ENCODE results near the gene THUMPD3. TPM values are rescaled to one million over a fixed set of nuclear protein-coding genes. Genes with fewer than 3 reads are reported as not detected.

THUMPD3 gene
- total RNA-seq, 1 experiment from 2014 or later, result 58.4 TPM

GRCh38 chr3:9379327-9379726, 16.5 kb downstream of the THUMPD3 start:
- Histone ChIP-seq H3T11ph (ENCODE audit: low read length) (no peak overlapping the region), H3K14ac (ENCODE audit: insufficient read depth, low read length) (no peak overlapping the region), H3K27me3 (ENCODE audit: insufficient read depth, low read length) (no peaks in the 10 kb centered on the region), H3K4me1 (ENCODE audit: insufficient read depth, low read length) (no peaks in the 10 kb centered on the region), H2BK5ac (ENCODE audit: insufficient read length, low read length) (no peak overlapping the region), H2BK15ac (ENCODE audit: low read depth, low read length) (no peak overlapping the region), H3K27ac (ENCODE audit: insufficient read length, low read depth, low read length) (no peak overlapping the region), H2BK20ac (ENCODE audit: low read depth, low read length, poor library complexity, severe bottlenecking) (no peak overlapping the region), H3K9me3 (ENCODE audit: control insufficient read depth, low read depth, low read length) (no peaks in the 10 kb centered on the region), H2BK12ac (ENCODE audit: insufficient read length, low read depth, low read length) (no peak overlapping the region), H3K23ac (ENCODE audit: insufficient read length, low read depth, low read length) (no peak overlapping the region), H2BK120ac (ENCODE audit: low read depth, low read length, poor library complexity, severe bottlenecking) (no peak overlapping the region), H3K4ac (ENCODE audit: low read depth, low read length) (no peak overlapping the region), H2AFZ (ENCODE audit: low read length) (no peak overlapping the region), H4K5ac (ENCODE audit: insufficient read length, low read depth, low read length) (no peak overlapping the region), H4K91ac (ENCODE audit: insufficient read length, low read depth, low read length) (no peak overlapping the region), H4K20me1 (ENCODE audit: control insufficient read depth, insufficient read depth, insufficient read length) (no peaks in the 10 kb centered on the region), H3K23me2 (ENCODE audit: insufficient read length, low read depth, low read length, poor library complexity, severe bottlenecking) (no peaks in the 10 kb centered on the region), H3K79me2 (ENCODE audit: insufficient read depth, low read length) (no peaks in the 10 kb centered on the region), H3K4me2 (ENCODE audit: insufficient read depth, insufficient read length, low read length) (no peak overlapping the region), H4K8ac (replicated peaks; ENCODE audit: insufficient read length, low read depth, low read length) (no peak overlapping the region), H3K18ac (ENCODE audit: insufficient read length, low read depth, low read length) (no peak overlapping the region), H3K56ac (ENCODE audit: insufficient read length, low read depth, low read length) (no peak overlapping the region), H3K9ac (ENCODE audit: extremely low read depth, insufficient read length, low read length) (no peak overlapping the region), H3K79me1 (ENCODE audit: insufficient read depth, low read depth, low read length, poor library complexity, severe bottlenecking) (no peaks in the 10 kb centered on the region), H2AK5ac (ENCODE audit: insufficient read length, low read length) (no peak overlapping the region)
- peaks cover 15 to 83% (median 72%) of the 10 kb centered on the region in 3 experiments; a peak in 6 of 7 replicates for H3K36me3 Mint-ChIP-seq (ENCODE audit: insufficient read depth in 1 of 3, low read depth in 3 of 3)
- no peak overlapping the region for H3K4me3 Mint-ChIP-seq
- H3K9me3 Mint-ChIP-seq, result no peaks in the 10 kb centered on the region
- no peaks in the 10 kb centered on the region for H3K27me3 Mint-ChIP-seq (ENCODE audit: low read depth)
- no CpG with 5 or more reads among the region's 4 CpGs for WGBS (ENCODE audit: extremely low coverage, insufficient read length, low lambda C conversion rate)
- H3K4me1 Mint-ChIP-seq, result no peaks in the 10 kb centered on the region
- no peak for TF ChIP-seq CTCF (conservative IDR thresholded peaks at IDR 0.05)
- H3K27ac Mint-ChIP-seq, result no peak overlapping the region
- no peak for DNase-seq
